Smooth muscle cell (in vitro differentiated cells): ENCODE data around the gene SHANK3. TPM values are rescaled to one million over a fixed set of nuclear protein-coding genes. Genes with fewer than 3 reads are reported as not detected.
"Not testable (repeated sequence)": the region's sequence is repeated elsewhere in the genome, so short reads cannot be mapped to it uniquely, and the experiment has no call there.

Experiments
- DNase-seq: peaks from one replicate; lab custom pipeline; 2025; ENCODE audit not compliant: unreplicated experiment; lab: John Stamatoyannopoulos, UW
- H2AFZ ChIP-seq: fragments of 200-600 bp; sonication (generic); 2 replicates; pipeline ENCODE4 v1.6.0; 2016; ENCODE audit warnings: antibody characterized with exemption, low read depth, mild to moderate bottlenecking
- H3F3A ChIP-seq: fragments of 200-600 bp; sonication (generic); 2 replicates; pipeline ENCODE4 v1.6.0; 2017; ENCODE audit warnings: antibody characterized with exemption, low read depth
- H3K27ac ChIP-seq: fragments of 200-600 bp; sonication (generic); 2 replicates; pipeline ENCODE4 v1.5.1; 2016; ENCODE audit warnings: low read depth, mild to moderate bottlenecking
- H3K27me3 ChIP-seq: fragments of 200-600 bp; sonication (generic); 2 replicates; pipeline ENCODE4 v1.6.1; 2016; ENCODE audit warnings: low read depth, mild to moderate bottlenecking
- H3K36me3 ChIP-seq: fragments of 200-600 bp; sonication (generic); 2 replicates; pipeline ENCODE4 v1.5.1; 2016; ENCODE audit warnings: low read depth
- H3K4me1 ChIP-seq: fragments of 200-600 bp; sonication (generic); 2 replicates; pipeline ENCODE4 v1.5.1; 2016; ENCODE audit warnings: low read depth
- H3K4me2 ChIP-seq: fragments of 200-600 bp; sonication (generic); 2 replicates; pipeline ENCODE4 v1.6.0; 2016; ENCODE audit warnings: mild to moderate bottlenecking
- H3K4me3 ChIP-seq: fragments of 200-600 bp; sonication (generic); 2 replicates; pipeline ENCODE4 v1.5.1; 2016; ENCODE audit warnings: mild to moderate bottlenecking
- H3K79me2 ChIP-seq: fragments of 200-600 bp; sonication (generic); 2 replicates; pipeline ENCODE4 v1.6.0; 2016; ENCODE audit warnings: low read depth, mild to moderate bottlenecking
- H3K9ac ChIP-seq: fragments of 200-600 bp; sonication (generic); 2 replicates; pipeline ENCODE4 v1.6.0; 2016; ENCODE audit warnings: low read depth
- H3K9me3 ChIP-seq: fragments of 200-600 bp; sonication (generic); replicated peaks from 2 replicates; pipeline ENCODE4 v1.5.1; 2016; ENCODE audit warnings: low read depth
- H4K20me1 ChIP-seq: fragments of 200-600 bp; sonication (generic); 2 replicates; pipeline ENCODE4 v1.6.0; 2016; ENCODE audit warnings: low read depth
- CTCF ChIP-seq: fragments of 200-600 bp; sonication (generic); IDR thresholded peaks from 2 replicates; pipeline ENCODE4 v1.5.1; 2017; ENCODE audit warnings: borderline replicate concordance, mild to moderate bottlenecking, antibody characterized with exemption; ENCODE audit not compliant: insufficient read depth, poor library complexity, severe bottlenecking
- WGBS: methylation state at CpG from one replicate; pipeline ENCODE4 v1.1.7; 2016; ENCODE audit warnings: low lambda C conversion rate; 5-methylcytosine and 5-hydroxymethylcytosine counted together
- polyA plus RNA-seq: library from polyadenylated mRNA; unstranded; fragments of >200 nt; fragmentation: Nextera tagmentation; extraction: Ambion mirVana; gene quantifications from 2 replicates; pipeline ENCODE4 v1.2.1, GENCODE V29; 2016
- total RNA-seq: library from RNA; depleted of rRNA; stranded (reverse); fragments of >200 nt; gene quantifications from 2 replicates; pipeline ENCODE4 v1.2.3, GENCODE V29; 2014

The SHANK3 gene
- total and polyA plus RNA-seq, 2 experiments from 2014 or later = 1.9 to 2.0 TPM

GRCh38 chr22:50633086-50633485, 39.5 kb upstream of the SHANK3 start:
- Histone ChIP-seq H3K4me2 (no peak overlapping the region), H3K79me2 (no peaks in the 10 kb centered on the region), H4K20me1 (no peaks in the 10 kb centered on the region), H2AFZ (no peak overlapping the region), H3K27ac (no peak overlapping the region), H3K9me3 (no peaks in the 10 kb centered on the region), H3K9ac (no peak overlapping the region), H3K36me3 (no peaks in the 10 kb centered on the region), H3K27me3 (no peaks in the 10 kb centered on the region), H3K4me1 (peaks cover 6% of the 10 kb centered on the region), H3F3A (no peaks in the 10 kb centered on the region), H3K4me3 (no peak overlapping the region)
- TF ChIP-seq CTCF = no peak
- DNase-seq = no peak
- 35% methylated on average over 5 of the region's 5 CpGs for WGBS

- Histone ChIP-seq H3K4me2 (no peak overlapping the region), H3F3A (no peaks in the 10 kb centered on the region), H3K4me3 (no peak overlapping the region), H3K9me3 (no peaks in the 10 kb centered on the region), H3K27ac (no peak overlapping the region), H3K4me1 (peaks cover 2% of the 10 kb centered on the region), H3K27me3 (no peaks in the 10 kb centered on the region), H3K36me3 (no peaks in the 10 kb centered on the region), H2AFZ (no peak overlapping the region), H4K20me1 (no peaks in the 10 kb centered on the region), H3K79me2 (no peaks in the 10 kb centered on the region), H3K9ac (no peak overlapping the region)
- no peak for TF ChIP-seq CTCF
- WGBS = 87% methylated on average over 11 of the region's 11 CpGs
- no peak for DNase-seq
Observed at GRCh38 chr22:50633771-50634170, 38.9 kb upstream of the SHANK3 start.

GRCh38 chr22:50635591-50635990, 37.0 kb upstream of the SHANK3 start:
- 89% methylated on average over 8 of the region's 11 CpGs for WGBS
- Histone ChIP-seq H3K4me3 (no peak overlapping the region), H3K4me1 (no peaks in the 10 kb centered on the region), H3F3A (no peaks in the 10 kb centered on the region), H3K36me3 (no peaks in the 10 kb centered on the region), H3K9me3 (no peaks in the 10 kb centered on the region), H3K27ac (no peak overlapping the region), H3K4me2 (no peak overlapping the region), H3K27me3 (no peaks in the 10 kb centered on the region), H4K20me1 (no peaks in the 10 kb centered on the region), H3K9ac (no peak overlapping the region), H2AFZ (no peak overlapping the region), H3K79me2 (no peaks in the 10 kb centered on the region)
- DNase-seq = no peak
- no peak for TF ChIP-seq CTCF

DNA sequence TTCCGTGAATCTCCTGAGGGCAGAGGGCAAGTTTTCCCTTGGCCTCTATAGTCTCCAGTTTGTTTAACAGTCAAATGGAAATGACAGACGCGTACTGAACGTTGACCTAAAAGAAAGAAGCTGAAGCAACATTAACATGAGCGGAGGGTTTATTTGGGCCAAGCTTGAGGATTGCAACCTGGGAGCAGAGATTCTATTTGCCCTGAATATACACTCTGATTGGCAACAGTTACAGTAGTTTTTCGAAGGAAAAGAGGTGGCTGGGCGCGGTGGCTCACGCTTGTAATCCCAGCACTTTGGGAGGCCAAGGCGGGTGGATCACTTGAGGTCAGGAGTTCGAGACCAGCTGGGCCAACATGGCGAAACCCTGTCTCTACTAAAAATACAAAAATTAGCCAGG, 32.3 kb upstream of the SHANK3 start:
- H3K27me3 ChIP-seq = peaks cover 21% of the 10 kb centered on the region
- not testable (repeated sequence) for H4K20me1 ChIP-seq, H2AFZ ChIP-seq, H3K4me2 ChIP-seq, H3K79me2 ChIP-seq, H3K4me3 ChIP-seq, H3K9me3 ChIP-seq, H3F3A ChIP-seq, H3K36me3 ChIP-seq, DNase-seq, H3K9ac ChIP-seq, H3K27ac ChIP-seq
- 97% methylated on average over 12 of the region's 12 CpGs for WGBS
- peaks cover 14% of the 10 kb centered on the region for H3K4me1 ChIP-seq
